ENCODE measurements around the gene TXNL4A.
"Not testable (repeated sequence)": the region's sequence is repeated elsewhere in the genome, so short reads cannot be mapped to it uniquely, and the experiment has no call there.

TXNL4A gene

GRCh38 chr18:79963658-79964329, 24.6 kb downstream of the TXNL4A start:
- no peak for DNase-seq (ENCODE audit: low spot score)

DNA sequence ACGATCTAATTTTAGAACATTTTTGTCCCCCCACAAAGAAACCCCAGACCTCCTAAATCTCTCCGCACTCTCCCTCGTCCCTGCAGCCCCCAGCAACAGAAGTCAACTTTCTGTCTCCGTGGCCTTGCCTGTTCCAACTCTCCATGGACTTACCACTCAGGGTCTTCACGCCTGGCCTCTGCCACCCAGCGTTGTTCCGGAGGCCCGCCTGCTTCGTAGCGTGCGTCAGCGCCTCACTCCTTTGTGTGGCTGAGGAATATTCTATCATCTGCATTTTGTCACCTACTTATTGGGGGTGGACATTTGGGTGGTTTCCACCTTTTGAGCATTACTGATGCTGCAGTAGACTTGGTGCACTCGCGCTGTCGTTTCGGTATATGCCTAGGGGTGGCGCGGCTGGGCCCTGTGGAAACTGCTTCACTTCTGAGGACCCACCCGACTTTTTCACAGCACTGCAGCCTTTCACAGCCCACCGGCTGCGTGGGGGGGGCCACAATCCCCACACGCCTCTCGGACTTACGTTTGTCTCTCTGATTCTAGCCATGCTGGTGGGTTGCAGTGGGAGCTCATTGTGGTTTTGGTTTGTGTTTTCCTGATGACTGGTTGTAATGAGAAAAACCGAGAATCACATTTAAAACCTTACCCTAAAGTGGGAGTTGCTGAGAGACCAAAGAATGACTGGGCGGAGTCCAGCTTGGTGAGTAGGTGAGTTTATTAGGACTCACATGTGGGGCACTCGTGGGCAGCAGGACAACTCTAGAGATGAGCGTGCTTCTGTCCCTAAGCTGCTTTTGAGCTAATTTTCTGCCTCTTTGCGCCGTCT, 25.3 kb downstream of the TXNL4A start:
- no peak for DNase-seq (ENCODE audit: low spot score)

DNA sequence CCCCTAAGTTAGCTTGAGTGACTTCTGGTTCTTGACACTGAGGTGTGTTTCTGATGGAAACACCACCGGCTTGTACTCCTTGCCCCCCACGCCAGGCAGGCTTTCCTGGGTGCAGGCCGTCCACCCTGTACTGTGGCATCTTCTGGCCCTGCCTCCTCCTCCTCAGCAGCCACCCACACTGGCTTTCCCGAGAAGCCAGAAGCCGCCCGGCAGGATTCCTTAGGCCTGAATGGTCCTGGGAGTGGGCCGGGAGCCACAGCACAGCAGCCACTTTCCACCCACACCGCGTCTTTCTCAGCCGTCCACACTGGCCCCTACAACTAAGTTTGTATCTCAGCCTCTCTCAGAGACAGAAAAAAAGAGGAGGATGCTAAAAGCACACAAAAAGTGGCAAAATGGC, 26.1 kb downstream of the TXNL4A start:
- peak; percentile 32 for DNase-seq (ENCODE audit: low spot score)

DNA sequence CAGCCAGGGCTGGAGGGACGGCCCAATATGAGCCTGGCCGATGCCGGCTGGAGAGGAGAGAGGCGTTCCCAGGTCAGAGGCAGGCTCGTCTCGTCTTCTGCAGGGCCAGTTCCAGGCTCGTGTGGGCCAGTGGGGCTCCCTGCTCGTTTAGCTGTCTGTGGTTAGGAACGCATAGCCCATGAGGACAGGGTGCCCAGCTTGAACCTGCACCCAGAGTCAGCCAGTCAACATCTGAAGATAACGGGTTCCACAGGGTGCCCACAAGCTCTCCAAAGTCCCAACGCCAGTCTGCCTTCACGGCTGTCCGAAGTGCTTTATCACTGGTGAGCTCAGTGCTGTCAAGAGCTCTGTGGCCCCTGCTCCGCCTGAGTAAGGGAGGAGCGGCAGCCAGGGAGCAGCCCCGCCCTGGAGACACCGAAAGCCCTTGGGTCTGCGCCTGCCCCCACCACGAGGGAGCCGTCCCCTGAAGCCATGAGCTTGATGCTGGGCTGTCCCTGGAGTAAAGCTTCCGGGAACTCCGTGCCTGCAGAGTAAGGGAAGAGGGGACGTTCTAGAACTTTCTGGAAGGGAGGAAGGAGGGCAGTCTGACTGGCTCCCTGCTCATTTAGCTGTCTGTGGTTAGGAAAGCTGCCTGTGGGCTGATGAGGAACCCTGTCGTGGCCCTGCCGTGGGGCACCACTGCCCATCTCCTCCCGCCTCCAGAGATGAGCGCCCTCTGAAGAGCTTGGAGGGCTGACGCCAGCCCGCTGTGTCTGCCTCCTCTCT, 26.7 kb downstream of the TXNL4A start:
- no peak for DNase-seq (ENCODE audit: low spot score)

GRCh38 chr18:79960921-79961526, 27.3 kb downstream of the TXNL4A start:
- DNase-seq (ENCODE audit: low spot score): no peak

GRCh38 chr18:79960161-79960801, 28.1 kb downstream of the TXNL4A start:
- DNase-seq (ENCODE audit: low spot score): not testable (repeated sequence)

DNA sequence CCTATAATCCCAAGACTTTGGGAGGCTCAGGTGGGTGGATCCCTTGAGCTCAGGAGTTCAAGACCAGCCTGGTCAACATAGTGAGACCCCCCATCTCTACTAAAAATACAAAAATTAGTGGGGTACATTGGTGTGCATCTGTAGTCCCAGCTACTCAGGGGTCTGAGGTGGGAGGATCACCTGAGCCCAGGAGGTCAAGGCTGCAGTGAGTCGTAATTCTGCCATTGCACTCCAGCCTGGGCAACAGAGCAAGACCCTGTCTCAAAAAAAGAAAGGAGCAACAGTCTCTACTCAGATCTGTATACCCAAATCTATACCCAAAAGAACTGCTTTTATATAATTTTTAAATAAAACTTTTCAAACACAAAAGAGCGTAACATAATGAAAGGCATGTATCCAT, 29.4 kb downstream of the TXNL4A start:
- no peak for DNase-seq (ENCODE audit: low spot score)

DNA sequence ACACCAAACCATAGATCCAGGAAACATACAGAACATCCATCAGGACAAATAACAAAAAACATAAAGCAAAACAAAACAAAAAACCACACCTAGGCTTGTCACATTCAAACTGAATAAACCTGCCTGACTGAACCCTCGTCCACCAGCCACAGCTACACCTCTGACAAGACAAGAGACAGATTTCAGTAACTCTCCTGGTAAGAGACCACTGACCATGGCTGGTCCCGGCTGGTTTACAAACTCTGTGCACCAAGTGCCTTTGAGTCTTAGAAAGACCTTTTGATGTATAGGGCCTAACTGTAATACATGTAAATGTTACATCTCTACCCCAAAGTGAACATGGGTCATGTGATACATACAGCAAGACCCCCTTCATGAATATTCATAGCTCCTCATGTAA, 32.1 kb downstream of the TXNL4A start:
- DNase-seq (ENCODE audit: low spot score): no peak

- DNase-seq (ENCODE audit: low spot score): no peak
These were observed 32.9 kb downstream of the TXNL4A start for GRCh38 chr18:79955302-79956075.

DNA sequence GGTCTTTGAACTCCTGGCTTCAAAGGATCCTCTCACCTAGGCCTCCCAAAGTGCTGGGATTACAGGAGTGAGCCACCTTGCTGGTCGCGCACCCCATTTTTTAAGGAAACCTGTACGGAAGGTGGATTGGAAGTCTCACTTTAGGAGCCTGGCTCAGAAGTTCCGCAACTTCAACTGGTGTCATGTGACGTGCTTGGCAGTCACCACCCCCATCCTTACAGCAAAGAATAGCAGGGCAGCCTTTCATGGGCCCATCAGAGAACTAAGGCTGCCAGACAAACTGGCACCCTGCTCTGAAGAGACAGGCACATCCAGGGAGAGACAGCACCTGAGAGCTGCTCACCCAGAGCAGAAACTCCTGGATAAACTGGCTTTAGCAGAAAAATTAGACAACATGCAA, 33.6 kb downstream of the TXNL4A start:
- no peak for DNase-seq (ENCODE audit: low spot score)

- no peak for DNase-seq (ENCODE audit: low spot score)
These were observed 34.3 kb downstream of the TXNL4A start for GRCh38 chr18:79953971-79954651.

- no peak for DNase-seq (ENCODE audit: low spot score)
These were observed 35.3 kb downstream of the TXNL4A start for GRCh38 chr18:79952996-79953559.

- DNase-seq (ENCODE audit: low spot score): no peak
These were observed 35.8 kb downstream of the TXNL4A start for GRCh38 chr18:79952456-79952995.

DNA sequence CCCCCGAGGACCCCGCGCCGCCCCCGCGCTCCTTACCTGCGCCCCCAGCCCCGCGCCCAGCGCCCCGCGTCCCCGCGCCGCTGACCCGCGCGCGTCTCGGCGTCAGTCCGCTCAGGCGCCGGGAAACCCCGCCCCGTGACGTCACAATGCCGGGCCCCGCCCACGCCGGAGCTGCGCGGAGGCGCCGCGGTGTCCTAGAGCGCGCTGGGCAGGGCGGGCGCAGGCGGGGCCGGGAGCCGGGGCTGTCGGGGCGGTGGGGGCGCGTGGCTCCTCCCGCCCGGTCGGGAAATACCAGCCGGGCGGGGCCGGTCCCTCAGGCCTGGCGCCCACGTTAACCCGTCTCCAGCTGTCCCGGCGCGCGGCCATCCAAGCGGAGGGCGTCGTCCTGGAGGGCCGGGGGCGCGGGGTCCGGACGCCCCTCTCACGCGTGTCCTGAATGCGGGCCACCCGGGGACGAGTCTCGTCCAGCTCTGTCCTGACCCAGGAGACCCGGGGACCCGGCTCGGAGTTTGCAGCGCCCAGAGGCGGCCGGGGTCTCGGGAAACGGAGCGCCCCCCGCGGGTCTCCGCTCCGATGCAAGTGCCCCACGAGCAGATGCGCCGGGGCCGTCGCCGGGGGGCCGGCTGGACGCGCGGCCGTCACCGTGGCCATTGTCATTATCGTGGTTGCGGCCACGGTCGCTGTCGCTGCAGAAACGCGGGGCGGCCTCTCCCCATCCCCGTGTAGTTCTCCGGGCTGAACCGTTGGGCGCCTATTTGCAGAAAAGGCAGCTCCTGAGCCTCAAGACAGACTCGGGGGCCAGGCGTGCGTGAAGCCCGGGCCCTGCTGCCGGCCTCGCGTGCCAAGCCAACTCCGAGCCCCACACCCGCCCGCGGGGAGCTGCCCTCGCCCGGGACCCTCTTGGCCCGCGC, 36.6 kb downstream of the TXNL4A start, which contains the start of gene SLC66A2:
Gene SLC66A2 (minus strand): TSS at position 109 of the 911 bp plus-strand sequence. CDS start 727 bp downstream, outside the sequence.
- peak; percentile 91 for DNase-seq (ENCODE audit: low spot score)

GRCh38 chr18:79950515-79951341, 37.6 kb downstream of the TXNL4A start:
- peak; percentile 69 for DNase-seq (ENCODE audit: low spot score)

DNA sequence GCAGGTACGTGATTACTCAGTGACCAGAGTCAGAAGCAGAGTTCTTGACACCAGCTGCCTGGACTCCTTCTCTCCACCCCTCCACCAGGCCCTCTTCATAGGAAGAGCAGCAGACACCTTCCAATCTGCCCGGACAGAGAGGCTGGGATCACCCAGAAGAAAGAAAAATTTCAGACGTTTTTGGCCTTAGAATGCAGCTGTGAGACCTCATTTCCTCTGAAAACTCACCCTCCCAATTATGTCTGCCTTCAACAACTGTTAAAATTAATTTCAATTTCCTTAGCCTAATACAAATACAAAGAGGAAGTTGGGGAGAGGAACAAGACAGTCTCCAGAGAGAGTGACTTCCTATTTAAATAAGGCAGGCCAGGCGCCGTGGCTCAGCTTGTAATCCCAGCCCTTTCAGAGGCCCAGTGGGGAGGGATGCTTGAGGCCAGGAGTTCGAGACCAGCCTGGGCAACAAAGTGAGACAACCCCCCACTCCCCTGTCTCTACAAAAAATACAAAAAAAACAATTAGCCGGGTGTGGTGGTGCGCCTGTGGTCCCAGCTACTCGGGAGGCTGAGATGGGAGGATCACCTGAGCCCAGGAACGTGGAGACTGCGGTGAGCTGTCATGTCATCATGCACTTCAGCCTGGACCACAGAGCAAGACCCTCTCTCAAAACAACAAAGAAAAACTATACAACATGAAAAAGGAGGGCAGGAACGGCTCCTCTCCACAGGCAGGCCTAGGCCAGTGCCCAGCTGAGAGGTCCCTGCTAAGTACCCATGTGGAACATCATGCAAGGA, 38.5 kb downstream of the TXNL4A start:
- no peak for DNase-seq (ENCODE audit: low spot score)

Measured in hepatic stellate cell (primary cell).